GM18907 (cell line): ENCODE measurements around the gene EEF2.

Experiments used
- ATAC-seq: cut with Tn5 transposase; IDR thresholded peaks from one replicate; pipeline ENCODE4 v1.9.1; 2021; ENCODE audit warnings: mild to moderate bottlenecking, moderate library complexity; ENCODE audit not compliant: unreplicated experiment

EEF2 gene

GRCh38 chr19:3984908-3985642 lies at the start of gene EEF2:
TSS of gene EEF2 (minus strand) at chr19:3985463. CDS start at chr19:3985380, 83 bp downstream.
- ATAC-seq: peak; percentile 64

- ATAC-seq: no peak
Measured at GRCh38 chr19:4034048-4035017, 49.1 kb upstream of the EEF2 start.

GRCh38 chr19:4033028-4033956 lies 48.0 kb upstream of the EEF2 start:
- no peak for ATAC-seq

- no peak for ATAC-seq
Measured at GRCh38 chr19:4032436-4032835, 47.2 kb upstream of the EEF2 start.

GRCh38 chr19:4031420-4031819 lies 46.2 kb upstream of the EEF2 start:
- no peak for ATAC-seq

GRCh38 chr19:4030981-4031380 lies 45.7 kb upstream of the EEF2 start:
- no peak for ATAC-seq

- no peak for ATAC-seq
Measured at GRCh38 chr19:4030552-4030951, 45.3 kb upstream of the EEF2 start.

GRCh38 chr19:4029247-4029614 lies 44.0 kb upstream of the EEF2 start:
- no peak for ATAC-seq

- no peak for ATAC-seq
Measured at GRCh38 chr19:4028334-4029246, 43.3 kb upstream of the EEF2 start.

GRCh38 chr19:4027146-4027545 lies 41.9 kb upstream of the EEF2 start:
- ATAC-seq: no peak

- ATAC-seq: no peak
Measured at GRCh38 chr19:4025317-4025716, 40.1 kb upstream of the EEF2 start.

- ATAC-seq: no peak
Measured at GRCh38 chr19:4023600-4024398, 38.5 kb upstream of the EEF2 start.

- ATAC-seq: no peak
Measured at GRCh38 chr19:4019578-4019977, 34.3 kb upstream of the EEF2 start.

- no peak for ATAC-seq
Measured at GRCh38 chr19:4018775-4019504, 33.7 kb upstream of the EEF2 start.

- ATAC-seq: no peak
Measured at GRCh38 chr19:4018140-4018613, 32.9 kb upstream of the EEF2 start.

- ATAC-seq: no peak
Measured at GRCh38 chr19:4016903-4017638, 31.8 kb upstream of the EEF2 start.

- no peak for ATAC-seq
Measured at GRCh38 chr19:4016486-4016885, 31.2 kb upstream of the EEF2 start.
